Erythroblast (primary cell): ENCODE measurements around the gene DGKI.

Experiments used
- GATA1 ChIP-seq: IDR thresholded peaks from 2 replicates; pipeline ENCODE4 v1.6.1; 2011; ENCODE audit warnings: low read depth, mild to moderate bottlenecking, control low read depth, low read length, moderate library complexity
- POLR2A ChIP-seq: IDR thresholded peaks from 2 replicates; pipeline ENCODE4 v1.6.1; 2011; ENCODE audit warnings: mild to moderate bottlenecking, low read length

- no peak for TF ChIP-seq POLR2A
- TF ChIP-seq GATA1 = no peak
These were observed 473.3 kb downstream of the DGKI start for GRCh38 chr7:137373507-137373906.
